Measurements from ENCODE around the gene CDK1.
"Not testable (repeated sequence)": the region's sequence is repeated elsewhere in the genome, so short reads cannot be mapped to it uniquely, and the experiment has no call there.

The CDK1 gene

GRCh38 chr10:60817398-60817805 lies 39.1 kb downstream of the CDK1 start:
- DNase-seq (ENCODE audit: low spot score) = no peak

GRCh38 chr10:60818134-60818770 lies 40.0 kb downstream of the CDK1 start:
- DNase-seq (ENCODE audit: low spot score) = no peak

- DNase-seq (ENCODE audit: low spot score) = no peak
Measured at GRCh38 chr10:60819271-60819670, 41.0 kb downstream of the CDK1 start.

DNA sequence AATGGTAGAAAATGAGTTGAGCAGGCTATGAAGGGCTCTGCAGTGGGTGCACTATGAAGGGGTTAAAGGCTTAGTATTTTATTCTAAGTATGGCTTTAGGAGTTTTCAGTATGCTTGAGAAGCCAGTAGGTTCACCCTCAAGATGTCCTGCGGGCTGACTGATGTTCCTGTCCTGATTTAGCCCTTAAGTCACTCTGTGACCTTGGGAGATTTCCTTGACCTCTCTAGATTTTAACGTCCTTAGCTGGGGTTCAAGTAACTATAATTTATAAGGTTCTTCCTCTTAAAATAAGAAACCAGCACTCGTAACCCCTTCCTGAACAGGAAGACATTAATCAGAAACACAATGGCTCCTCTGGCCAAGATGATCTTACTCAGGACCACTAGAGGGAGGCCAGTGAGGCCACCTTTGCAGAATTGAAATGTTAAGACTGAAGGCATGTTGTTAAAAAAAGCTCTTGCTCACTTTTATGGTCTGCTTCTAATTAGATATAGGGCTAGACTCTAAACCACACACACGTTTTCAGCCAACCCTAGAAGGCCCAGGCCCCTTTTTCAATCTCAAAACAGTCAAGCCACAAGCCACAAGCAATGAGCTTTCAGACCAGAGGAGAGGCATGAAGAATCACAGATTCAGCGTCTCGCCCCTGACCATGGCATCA lies 41.9 kb downstream of the CDK1 start:
- no peak for DNase-seq (ENCODE audit: low spot score)

DNA sequence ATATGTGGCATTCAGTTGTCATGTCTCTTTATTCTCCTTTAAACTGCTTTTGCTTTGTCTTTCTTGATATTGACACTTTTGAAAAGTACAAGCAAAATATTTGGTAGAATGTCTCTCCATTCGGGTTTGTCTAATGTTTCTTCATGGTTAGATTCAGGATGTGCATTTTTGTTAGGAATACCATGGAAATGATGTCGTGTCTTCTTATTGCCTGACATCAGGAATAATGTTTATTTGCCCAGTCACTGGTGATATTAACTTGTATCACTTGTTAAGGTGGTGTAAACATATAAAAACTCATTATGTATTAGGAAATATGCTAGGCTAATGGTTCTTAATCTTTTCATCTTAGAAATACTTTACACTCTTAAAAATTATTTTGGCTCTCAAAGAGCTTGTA lies 43.4 kb downstream of the CDK1 start:
- no peak for DNase-seq (ENCODE audit: low spot score)

- no peak for DNase-seq (ENCODE audit: low spot score)
Measured at GRCh38 chr10:60822809-60823208, 44.5 kb downstream of the CDK1 start.

- no peak for DNase-seq (ENCODE audit: low spot score)
Measured at GRCh38 chr10:60823324-60823723, 45.0 kb downstream of the CDK1 start.

DNA sequence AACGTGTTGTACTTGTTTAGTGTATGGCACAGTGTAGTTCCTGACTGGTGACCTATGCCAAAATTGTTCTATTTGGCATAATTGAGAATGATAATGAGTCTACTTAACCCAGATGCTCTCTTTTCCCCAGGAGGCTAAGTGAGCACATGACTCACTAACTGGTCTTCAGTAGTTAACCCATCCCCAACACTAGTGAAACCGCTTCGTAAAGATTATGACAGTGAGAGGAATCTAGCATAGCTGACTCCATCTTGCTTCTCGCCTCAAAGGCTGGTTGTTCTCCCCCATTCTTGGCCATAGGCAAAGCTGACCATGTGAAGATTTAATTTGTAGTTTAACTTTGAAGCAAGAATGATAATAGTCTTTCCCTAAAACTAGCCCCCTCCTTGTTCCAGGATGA lies 47.2 kb downstream of the CDK1 start:
- no peak for DNase-seq (ENCODE audit: low spot score)

DNA sequence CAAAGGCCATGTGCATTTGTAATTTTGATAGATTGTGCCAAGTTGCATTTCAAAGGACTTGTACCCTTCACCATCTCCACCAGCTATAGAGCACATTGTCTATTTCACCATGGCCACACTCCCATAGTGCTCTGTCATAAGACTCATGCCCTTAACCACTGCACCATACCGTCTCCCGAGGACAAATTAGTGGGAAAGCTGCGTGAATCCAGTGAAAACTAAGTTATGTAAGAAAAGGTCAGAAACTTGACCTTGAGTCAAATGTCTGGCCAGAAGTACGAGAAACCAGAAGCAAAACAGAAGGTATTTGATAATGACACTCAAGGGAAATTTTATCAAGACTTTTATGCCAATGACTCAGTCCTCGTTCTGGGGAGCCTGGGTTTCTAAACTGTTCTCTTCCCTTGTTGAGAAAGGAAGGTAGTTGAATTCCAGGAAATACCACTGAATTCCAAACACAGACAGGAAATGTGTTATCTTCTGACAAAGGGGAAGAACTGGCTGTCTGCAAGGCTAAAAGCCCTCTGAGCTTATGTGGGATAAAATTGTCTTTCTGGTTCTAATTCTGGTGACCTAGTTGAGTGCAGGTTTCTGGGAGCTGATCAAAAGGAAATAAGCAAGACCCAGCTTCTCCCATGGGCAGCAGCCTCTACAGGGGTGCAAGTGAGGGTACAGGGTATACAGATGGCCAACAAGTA lies 49.7 kb downstream of the CDK1 start:
- no peak for DNase-seq (ENCODE audit: low spot score)

DNA sequence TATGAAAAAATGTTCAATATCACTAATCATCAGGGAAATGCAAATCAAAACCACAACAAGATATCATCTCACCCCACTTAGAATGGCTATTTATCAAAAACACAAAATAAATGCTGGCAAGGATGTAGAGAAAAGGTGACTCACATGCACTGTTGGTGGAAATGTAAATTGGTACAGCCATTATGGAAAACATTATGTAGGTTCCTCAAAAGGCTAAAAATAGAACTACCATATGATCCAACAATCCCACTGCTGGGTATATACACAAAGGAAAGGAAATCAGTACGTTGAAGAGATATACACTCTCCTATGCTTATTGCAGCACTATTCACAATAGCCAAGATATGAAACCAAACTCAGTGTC lies 50.2 kb downstream of the CDK1 start:
- DNase-seq (ENCODE audit: low spot score) = no peak

DNA sequence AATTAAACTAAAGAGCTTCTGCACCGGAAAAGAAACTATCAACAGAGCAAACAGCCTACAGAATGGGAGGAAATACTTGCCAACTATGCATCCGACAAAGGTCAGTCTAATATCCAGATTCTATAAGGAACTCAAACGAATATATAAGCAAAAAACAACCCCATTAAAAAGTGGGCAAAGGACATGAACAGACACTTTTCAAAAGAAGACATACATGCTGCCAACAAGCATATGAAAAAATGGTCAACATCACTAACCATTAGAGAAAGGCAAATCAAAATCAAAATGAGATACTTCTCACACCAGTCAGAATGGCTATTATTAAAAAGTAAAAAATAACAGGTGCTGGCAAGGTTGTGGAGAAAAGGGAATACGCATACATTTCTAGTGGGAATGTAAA lies 53.9 kb downstream of the CDK1 start:
- DNase-seq (ENCODE audit: low spot score) = not testable (repeated sequence)

DNA sequence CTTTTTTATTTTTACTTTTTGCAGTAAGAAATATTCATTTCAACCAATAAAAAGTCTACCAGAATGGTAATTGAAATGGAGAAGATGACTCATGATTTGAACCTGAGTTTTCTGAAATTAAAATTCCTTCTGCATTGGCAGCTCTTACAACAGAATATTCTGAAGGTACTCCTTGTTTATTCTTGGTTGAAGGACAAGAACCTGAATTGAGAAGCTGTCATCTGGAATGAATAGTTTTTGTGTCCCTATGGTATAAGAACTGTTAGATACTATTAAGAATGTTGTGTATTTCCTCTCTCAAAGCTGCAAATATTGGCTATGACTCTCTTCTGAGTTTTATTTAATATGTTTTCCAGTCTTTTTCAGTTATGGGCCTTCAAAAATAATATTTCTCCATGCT lies 56.1 kb downstream of the CDK1 start:
- DNase-seq (ENCODE audit: low spot score) = no peak

DNA sequence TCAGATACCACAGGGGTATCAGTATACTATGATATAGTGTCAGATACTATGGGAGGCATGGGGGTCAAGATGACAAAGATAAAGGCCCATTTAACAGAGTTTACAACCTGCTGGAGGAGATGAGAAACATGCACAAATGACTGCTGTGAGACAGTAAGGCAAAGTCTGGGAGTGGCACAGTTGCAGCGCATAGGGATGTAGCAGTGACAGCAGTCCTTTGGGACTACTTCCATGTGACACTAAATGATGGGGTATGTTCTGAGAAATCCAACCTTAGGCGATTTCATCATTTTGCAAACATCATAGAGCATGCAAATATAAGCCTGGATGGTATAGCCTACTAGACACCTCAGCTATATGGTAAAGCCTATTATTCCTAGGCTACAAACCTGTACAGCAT lies 56.8 kb downstream of the CDK1 start:
- DNase-seq (ENCODE audit: low spot score) = no peak

- DNase-seq (ENCODE audit: low spot score) = not testable (repeated sequence)
Measured at GRCh38 chr10:60841227-60841626, 62.9 kb downstream of the CDK1 start.

GRCh38 chr10:60842694-60843093 lies 64.4 kb downstream of the CDK1 start:
- DNase-seq (ENCODE audit: low spot score) = no peak
